Esophagus muscularis mucosa (tissue), 4 donors: ENCODE measurements around the gene RAB11FIP4. TPM values are rescaled to one million over a fixed set of nuclear protein-coding genes. Genes with fewer than 3 reads are reported as not detected.

Source experiments
- DNase-seq: peaks from one replicate; pipeline ENCODE4 v3.0.0-alpha.2; 2017; ENCODE audit errors: extremely low spot score
- H3K27ac ChIP-seq, 4 donors: fragments of 200-600 bp; sonication (generic); replicated peaks in 1 of 4; 1 replicate in 3 of 4; 2 replicates in 1 of 4; pipeline ENCODE4 v1.5.1; 2016 to 2019; ENCODE audit warnings: mild to moderate bottlenecking in 1 of 4
- H3K27me3 ChIP-seq, 4 donors: fragments of 200-600 bp; sonication (generic); one replicate each; pipeline versions ENCODE4 v1.5.1 to v1.6.0; 2016 to 2019
- H3K36me3 ChIP-seq, 4 donors: fragments of 200-600 bp; sonication (generic); one replicate each; pipeline ENCODE4 v1.5.1; 2016 to 2019
- H3K4me1 ChIP-seq, 4 donors: fragments of 200-600 bp; sonication (generic); one replicate each; pipeline ENCODE4 v1.5.1; 2016 to 2019
- H3K4me3 ChIP-seq, 4 donors: fragments of 200-600 bp; sonication (generic); 1 replicate in 2 of 4; 2 replicates in 2 of 4; pipeline ENCODE4 v1.5.1; 2016 to 2019; ENCODE audit warnings: mild to moderate bottlenecking in 4 of 4, moderate library complexity in 1 of 4
- H3K9me3 ChIP-seq, 4 donors: fragments of 200-600 bp; sonication (generic); 1 replicate in 3 of 4; 2 replicates in 1 of 4; pipeline ENCODE4 v1.5.1; 2016 to 2019
- EP300 ChIP-seq: sonication (generic); formaldehyde crosslinking; IDR thresholded peaks from one replicate; pipeline ENCODE4 v1.6.1; 2017; ENCODE audit warnings: antibody characterized with exemption
- POLR2A ChIP-seq: fragments of 450-650 bp; IDR thresholded peaks from one replicate; pipeline ENCODE4 v1.6.1; 2017; ENCODE audit warnings: antibody characterized with exemption, moderate library complexity, mild to moderate bottlenecking, low read depth
- POLR2AphosphoS5 ChIP-seq, 2 donors: sonication (generic); formaldehyde crosslinking; IDR thresholded peaks; one replicate each; pipeline ENCODE4 v1.6.1; 2017; ENCODE audit warnings: antibody characterized with exemption in 2 of 2
- WGBS: methylation state at CpG from one replicate; pipeline ENCODE4 v1.1.5; 2018; 5-methylcytosine and 5-hydroxymethylcytosine counted together
- intact Hi-C: fragments of 100-400 bp; cut with DNase I; formaldehyde crosslinking; loops from one replicate; pipeline ENCODE4 v1.15.1; 2023
- small RNA-seq, 3 donors: library from RNA; depleted of rRNA; stranded (forward); fragments of <200 nt; gene quantifications; one replicate each; pipeline ENCODE3, GENCODE V24; 2016
- total RNA-seq, 4 donors: library from RNA; depleted of rRNA; stranded (reverse); fragments of >200 nt; gene quantifications; one replicate each; pipeline versions ENCODE4 v1.1.0 to v1.2.1, GENCODE V29; 2016
- TF ChIP-seq, protein P1 (sequence below), 3 experiments: fragments of 200-600 bp in 2 of 3; fragments of 450-650 bp in 1 of 3; sonication (generic) in 2 of 3; IDR thresholded peaks; one replicate each; pipeline ENCODE4 v1.5.1; 2017 to 2019; ENCODE audit warnings: antibody characterized with exemption in 3 of 3, mild to moderate bottlenecking in 2 of 3, moderate library complexity in 1 of 3

Gene RAB11FIP4
- total RNA-seq, 4 donors from 2014 or later = 0.75 to 2.3 (median 1.7) TPM

DNA sequence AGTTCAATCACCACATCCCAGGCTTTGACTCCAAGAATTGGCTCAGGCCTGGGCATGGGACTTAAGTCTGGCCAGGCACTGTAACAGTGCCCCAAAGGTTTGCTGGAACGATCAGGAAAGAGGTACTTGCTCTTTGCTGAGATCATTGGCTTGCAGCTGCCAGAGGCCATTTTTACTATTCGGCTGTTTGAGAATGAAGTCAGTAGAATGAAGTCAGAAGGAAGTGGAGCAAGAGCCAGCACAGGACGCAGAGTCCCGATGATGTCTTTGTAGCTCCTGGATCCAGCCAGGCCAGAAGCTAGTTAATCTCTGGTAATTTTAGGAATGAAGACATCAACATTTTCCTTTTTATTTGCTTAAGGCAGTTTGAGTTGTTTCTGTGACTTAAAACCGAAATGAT, 195.5 kb downstream of the RAB11FIP4 start:
- WGBS = 60% methylated on average over 5 of the region's 5 CpGs
- peaks cover 8 to 26% (median 17%) of the 10 kb centered on the region in 4 donors for H3K4me1 ChIP-seq
- DNase-seq = no peak
- H3K27me3 ChIP-seq = no peaks in the 10 kb centered on the region
- peaks cover 0 to 12% (median 4%) of the 10 kb centered on the region in 4 donors for H3K36me3 ChIP-seq
- H3K27ac ChIP-seq = peak overlapping the region in 1 of 4 donors; percentile 37
- TF ChIP-seq POLR2AphosphoS5 (IDR thresholded peaks at IDR 0.05) = no peak
- TF ChIP-seq EP300 = no peak
- no peak for TF ChIP-seq POLR2A
- TF ChIP-seq, protein P1, sequence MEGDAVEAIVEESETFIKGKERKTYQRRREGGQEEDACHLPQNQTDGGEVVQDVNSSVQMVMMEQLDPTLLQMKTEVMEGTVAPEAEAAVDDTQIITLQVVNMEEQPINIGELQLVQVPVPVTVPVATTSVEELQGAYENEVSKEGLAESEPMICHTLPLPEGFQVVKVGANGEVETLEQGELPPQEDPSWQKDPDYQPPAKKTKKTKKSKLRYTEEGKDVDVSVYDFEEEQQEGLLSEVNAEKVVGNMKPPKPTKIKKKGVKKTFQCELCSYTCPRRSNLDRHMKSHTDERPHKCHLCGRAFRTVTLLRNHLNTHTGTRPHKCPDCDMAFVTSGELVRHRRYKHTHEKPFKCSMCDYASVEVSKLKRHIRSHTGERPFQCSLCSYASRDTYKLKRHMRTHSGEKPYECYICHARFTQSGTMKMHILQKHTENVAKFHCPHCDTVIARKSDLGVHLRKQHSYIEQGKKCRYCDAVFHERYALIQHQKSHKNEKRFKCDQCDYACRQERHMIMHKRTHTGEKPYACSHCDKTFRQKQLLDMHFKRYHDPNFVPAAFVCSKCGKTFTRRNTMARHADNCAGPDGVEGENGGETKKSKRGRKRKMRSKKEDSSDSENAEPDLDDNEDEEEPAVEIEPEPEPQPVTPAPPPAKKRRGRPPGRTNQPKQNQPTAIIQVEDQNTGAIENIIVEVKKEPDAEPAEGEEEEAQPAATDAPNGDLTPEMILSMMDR (IDR thresholded peaks at IDR 0.05) = no peak
- intact Hi-C loops = no loop called here
- no peaks in the 10 kb centered on the region for H3K9me3 ChIP-seq
- no peak overlapping the region for H3K4me3 ChIP-seq

DNA sequence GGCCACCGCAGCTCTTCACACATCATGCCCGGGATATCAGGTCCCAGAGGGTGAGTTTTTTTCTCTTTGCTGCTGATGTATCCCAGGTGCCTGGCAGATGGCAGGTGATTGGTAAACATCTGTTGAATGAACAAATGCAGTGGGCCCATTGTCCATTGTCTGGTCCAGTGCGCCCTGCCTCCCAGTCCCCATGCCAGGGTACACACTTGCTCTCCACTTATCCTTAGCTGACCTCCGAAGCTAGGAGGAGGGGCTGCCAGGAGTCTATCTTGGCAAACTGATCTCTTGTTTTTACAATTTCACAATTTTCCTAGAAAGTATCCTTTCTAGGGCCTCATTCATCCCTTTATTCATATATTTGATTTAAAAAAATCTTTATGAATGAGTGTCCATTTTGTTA, 196.0 kb downstream of the RAB11FIP4 start:
- no peak for TF ChIP-seq POLR2AphosphoS5 (IDR thresholded peaks at IDR 0.05)
- no peak for DNase-seq
- Histone ChIP-seq H3K4me3 (no peak overlapping the region), H3K27ac (peak overlapping the region in 1 of 4 donors; percentile 37), H3K9me3 (no peaks in the 10 kb centered on the region), H3K27me3 (no peaks in the 10 kb centered on the region), H3K4me1 (peaks cover 3 to 21% (median 12%) of the 10 kb centered on the region in 4 donors), H3K36me3 (peaks cover 0 to 12% (median 4%) of the 10 kb centered on the region in 4 donors)
- 83% methylated on average over 4 of the region's 4 CpGs for WGBS
- intact Hi-C loops = no loop called here

Small RNAs within 50 kb of the gene (small RNA-seq; reads per million reads assigned to genes)
- 1.3 to 2.9 (median 2.6) reads per million in 3 donors for gene MIR193A
- 0 reads per million in 3 donors for gene MIR4725
- gene RN7SL45P = 0 reads per million in 3 donors
- 0 reads per million in 3 donors for gene RN7SL79P
- 0 reads per million in 3 donors for gene RNU6ATAC7P

Other genes starting within 250 kb of the RAB11FIP4 start
- gene OMG, start 94.4 kb upstream of the RAB11FIP4 start, total RNA-seq = 1 to 10 TPM in 1 of 4 donors, under 1 TPM in 1, not detected in 2; 0.66 to 1.1 TPM
- gene EVI2B, start 77.6 kb upstream of the RAB11FIP4 start, total RNA-seq = 10 to 100 TPM in 2 of 4 donors, 1 to 10 TPM in 2; 4.3 to 14.2 (median 7.9) TPM
- gene EVI2A, start 70.1 kb upstream of the RAB11FIP4 start, total RNA-seq = 10 to 100 TPM in 1 of 4 donors, 1 to 10 TPM in 3; 2.5 to 10.6 (median 4.3) TPM